HEK293 (cell line): ENCODE data around the gene BRINP2.

Experiments
- ZFP37 ChIP-seq: fragments of 450-650 bp; formaldehyde crosslinking; IDR thresholded peaks from 2 replicates; pipeline ENCODE4 v1.5.1; 2016; ENCODE audit warnings: missing biosample characterization, missing genetic modification characterization
- ZNF24 ChIP-seq: fragments of 450-650 bp; formaldehyde crosslinking; IDR thresholded peaks from 2 replicates; pipeline ENCODE4 v1.5.1; 2016; ENCODE audit warnings: missing biosample characterization, missing genetic modification characterization
- TF ChIP-seq, protein P1 (sequence below): fragments of 450-650 bp; formaldehyde crosslinking; IDR thresholded peaks from 2 replicates; pipeline ENCODE4 v1.5.1; 2016; ENCODE audit warnings: missing biosample characterization, missing genetic modification characterization
- TF ChIP-seq, protein P2 (sequence below): IDR thresholded peaks from 2 replicates; pipeline ENCODE4 v1.6.1; 2011; ENCODE audit warnings: mild to moderate bottlenecking, low read depth, low read length, borderline replicate concordance
- TF ChIP-seq, protein P3 (sequence below): fragments of 450-650 bp; formaldehyde crosslinking; IDR thresholded peaks from 2 replicates; pipeline ENCODE4 v1.5.1; 2016; ENCODE audit warnings: missing biosample characterization, missing genetic modification characterization
- TF ChIP-seq, protein P4 (sequence below): fragments of 450-650 bp; formaldehyde crosslinking; IDR thresholded peaks from 2 replicates; pipeline ENCODE4 v1.5.1; 2016; ENCODE audit warnings: missing biosample characterization, missing genetic modification characterization

DNA sequence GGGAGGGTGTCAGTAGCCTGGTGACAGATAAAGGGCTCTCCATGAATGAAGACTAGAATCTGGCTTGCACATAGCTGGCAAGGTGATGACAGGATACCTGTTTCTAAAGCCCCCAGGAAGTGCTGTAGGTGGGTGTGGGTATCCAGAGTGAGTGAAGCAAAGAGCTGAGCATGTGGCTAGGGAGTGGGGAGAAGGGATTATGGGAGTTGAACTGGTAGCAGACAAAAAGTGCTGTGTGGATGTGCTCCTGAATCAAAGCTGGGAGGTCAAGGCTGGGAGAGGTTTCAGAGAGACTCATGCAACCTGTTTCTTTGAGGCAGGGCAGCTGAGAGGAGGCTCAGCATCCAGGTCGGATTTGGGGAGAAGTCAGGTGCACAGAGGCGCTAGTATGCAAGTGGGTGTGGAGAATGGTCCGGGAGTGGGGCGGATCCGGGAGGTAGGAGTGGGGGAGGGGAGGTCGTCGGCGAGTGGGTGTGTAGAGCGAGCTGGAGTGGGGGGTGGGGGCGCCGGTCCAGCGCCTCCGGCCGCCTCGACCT lies 6.8 kb upstream of the BRINP2 start:
- TF ChIP-seq, protein P1, sequence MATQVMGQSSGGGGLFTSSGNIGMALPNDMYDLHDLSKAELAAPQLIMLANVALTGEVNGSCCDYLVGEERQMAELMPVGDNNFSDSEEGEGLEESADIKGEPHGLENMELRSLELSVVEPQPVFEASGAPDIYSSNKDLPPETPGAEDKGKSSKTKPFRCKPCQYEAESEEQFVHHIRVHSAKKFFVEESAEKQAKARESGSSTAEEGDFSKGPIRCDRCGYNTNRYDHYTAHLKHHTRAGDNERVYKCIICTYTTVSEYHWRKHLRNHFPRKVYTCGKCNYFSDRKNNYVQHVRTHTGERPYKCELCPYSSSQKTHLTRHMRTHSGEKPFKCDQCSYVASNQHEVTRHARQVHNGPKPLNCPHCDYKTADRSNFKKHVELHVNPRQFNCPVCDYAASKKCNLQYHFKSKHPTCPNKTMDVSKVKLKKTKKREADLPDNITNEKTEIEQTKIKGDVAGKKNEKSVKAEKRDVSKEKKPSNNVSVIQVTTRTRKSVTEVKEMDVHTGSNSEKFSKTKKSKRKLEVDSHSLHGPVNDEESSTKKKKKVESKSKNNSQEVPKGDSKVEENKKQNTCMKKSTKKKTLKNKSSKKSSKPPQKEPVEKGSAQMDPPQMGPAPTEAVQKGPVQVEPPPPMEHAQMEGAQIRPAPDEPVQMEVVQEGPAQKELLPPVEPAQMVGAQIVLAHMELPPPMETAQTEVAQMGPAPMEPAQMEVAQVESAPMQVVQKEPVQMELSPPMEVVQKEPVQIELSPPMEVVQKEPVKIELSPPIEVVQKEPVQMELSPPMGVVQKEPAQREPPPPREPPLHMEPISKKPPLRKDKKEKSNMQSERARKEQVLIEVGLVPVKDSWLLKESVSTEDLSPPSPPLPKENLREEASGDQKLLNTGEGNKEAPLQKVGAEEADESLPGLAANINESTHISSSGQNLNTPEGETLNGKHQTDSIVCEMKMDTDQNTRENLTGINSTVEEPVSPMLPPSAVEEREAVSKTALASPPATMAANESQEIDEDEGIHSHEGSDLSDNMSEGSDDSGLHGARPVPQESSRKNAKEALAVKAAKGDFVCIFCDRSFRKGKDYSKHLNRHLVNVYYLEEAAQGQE (tag by site-specific recombination) = no peak
- TF ChIP-seq, protein P2, sequence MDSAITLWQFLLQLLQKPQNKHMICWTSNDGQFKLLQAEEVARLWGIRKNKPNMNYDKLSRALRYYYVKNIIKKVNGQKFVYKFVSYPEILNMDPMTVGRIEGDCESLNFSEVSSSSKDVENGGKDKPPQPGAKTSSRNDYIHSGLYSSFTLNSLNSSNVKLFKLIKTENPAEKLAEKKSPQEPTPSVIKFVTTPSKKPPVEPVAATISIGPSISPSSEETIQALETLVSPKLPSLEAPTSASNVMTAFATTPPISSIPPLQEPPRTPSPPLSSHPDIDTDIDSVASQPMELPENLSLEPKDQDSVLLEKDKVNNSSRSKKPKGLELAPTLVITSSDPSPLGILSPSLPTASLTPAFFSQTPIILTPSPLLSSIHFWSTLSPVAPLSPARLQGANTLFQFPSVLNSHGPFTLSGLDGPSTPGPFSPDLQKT = no peak
- TF ChIP-seq, protein P3, sequence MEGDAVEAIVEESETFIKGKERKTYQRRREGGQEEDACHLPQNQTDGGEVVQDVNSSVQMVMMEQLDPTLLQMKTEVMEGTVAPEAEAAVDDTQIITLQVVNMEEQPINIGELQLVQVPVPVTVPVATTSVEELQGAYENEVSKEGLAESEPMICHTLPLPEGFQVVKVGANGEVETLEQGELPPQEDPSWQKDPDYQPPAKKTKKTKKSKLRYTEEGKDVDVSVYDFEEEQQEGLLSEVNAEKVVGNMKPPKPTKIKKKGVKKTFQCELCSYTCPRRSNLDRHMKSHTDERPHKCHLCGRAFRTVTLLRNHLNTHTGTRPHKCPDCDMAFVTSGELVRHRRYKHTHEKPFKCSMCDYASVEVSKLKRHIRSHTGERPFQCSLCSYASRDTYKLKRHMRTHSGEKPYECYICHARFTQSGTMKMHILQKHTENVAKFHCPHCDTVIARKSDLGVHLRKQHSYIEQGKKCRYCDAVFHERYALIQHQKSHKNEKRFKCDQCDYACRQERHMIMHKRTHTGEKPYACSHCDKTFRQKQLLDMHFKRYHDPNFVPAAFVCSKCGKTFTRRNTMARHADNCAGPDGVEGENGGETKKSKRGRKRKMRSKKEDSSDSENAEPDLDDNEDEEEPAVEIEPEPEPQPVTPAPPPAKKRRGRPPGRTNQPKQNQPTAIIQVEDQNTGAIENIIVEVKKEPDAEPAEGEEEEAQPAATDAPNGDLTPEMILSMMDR (tag by site-specific recombination) = no peak
- TF ChIP-seq ZNF24 (tag by site-specific recombination) (no peak), ZFP37 (tag by site-specific recombination) (no peak)
- TF ChIP-seq, protein P4, sequence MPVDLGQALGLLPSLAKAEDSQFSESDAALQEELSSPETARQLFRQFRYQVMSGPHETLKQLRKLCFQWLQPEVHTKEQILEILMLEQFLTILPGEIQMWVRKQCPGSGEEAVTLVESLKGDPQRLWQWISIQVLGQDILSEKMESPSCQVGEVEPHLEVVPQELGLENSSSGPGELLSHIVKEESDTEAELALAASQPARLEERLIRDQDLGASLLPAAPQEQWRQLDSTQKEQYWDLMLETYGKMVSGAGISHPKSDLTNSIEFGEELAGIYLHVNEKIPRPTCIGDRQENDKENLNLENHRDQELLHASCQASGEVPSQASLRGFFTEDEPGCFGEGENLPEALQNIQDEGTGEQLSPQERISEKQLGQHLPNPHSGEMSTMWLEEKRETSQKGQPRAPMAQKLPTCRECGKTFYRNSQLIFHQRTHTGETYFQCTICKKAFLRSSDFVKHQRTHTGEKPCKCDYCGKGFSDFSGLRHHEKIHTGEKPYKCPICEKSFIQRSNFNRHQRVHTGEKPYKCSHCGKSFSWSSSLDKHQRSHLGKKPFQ (tag by site-specific recombination) = no peak
